ENCODE measurements around the gene OR5AU1.

Gene OR5AU1

DNA sequence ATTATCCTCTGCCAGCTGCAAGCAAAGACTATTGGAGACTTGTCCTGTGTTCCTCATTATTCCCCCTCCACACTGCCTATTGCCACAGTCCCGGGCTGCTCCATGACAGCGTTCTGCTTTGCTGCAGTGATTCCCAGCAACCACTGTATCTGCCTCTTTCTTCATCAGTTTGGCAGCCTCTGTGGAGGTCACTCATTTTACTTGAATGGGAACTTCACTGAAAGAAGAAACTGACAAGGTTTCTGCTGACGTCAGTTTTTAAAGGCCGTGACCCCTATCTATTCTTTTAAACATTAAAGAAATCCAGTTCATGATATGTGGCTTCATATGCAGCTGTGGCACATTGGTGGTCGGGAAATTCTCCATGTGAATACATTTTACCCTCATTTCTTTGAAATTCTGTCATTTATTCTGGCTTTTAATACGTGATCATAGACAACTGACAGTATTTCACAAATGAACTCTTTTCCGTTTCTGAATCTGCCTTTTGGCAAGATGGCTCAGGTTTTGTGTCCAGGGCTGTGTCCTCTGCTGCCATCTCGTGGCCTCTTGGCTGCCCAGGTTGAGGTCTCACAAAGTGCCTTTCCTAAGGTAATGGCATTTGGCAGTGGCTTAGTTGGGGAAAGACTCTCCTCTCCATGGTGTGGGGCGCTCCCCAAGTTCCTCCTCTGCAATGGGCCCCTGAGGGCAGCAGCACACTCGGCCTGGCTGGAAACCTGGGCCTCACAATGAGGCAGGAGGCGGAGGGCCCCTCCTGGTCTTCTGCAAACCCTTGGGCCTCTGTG lies 49.2 kb downstream of the OR5AU1 start:
- TF ChIP-seq, protein P1, sequence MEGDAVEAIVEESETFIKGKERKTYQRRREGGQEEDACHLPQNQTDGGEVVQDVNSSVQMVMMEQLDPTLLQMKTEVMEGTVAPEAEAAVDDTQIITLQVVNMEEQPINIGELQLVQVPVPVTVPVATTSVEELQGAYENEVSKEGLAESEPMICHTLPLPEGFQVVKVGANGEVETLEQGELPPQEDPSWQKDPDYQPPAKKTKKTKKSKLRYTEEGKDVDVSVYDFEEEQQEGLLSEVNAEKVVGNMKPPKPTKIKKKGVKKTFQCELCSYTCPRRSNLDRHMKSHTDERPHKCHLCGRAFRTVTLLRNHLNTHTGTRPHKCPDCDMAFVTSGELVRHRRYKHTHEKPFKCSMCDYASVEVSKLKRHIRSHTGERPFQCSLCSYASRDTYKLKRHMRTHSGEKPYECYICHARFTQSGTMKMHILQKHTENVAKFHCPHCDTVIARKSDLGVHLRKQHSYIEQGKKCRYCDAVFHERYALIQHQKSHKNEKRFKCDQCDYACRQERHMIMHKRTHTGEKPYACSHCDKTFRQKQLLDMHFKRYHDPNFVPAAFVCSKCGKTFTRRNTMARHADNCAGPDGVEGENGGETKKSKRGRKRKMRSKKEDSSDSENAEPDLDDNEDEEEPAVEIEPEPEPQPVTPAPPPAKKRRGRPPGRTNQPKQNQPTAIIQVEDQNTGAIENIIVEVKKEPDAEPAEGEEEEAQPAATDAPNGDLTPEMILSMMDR (conservative IDR thresholded peaks at IDR 0.05; ENCODE audit: low read depth, low read length): peak; percentile 99
- no peak for DNase-seq (ENCODE audit: low read depth)
- H3K4me3 ChIP-seq (ENCODE audit: low read length): peak overlapping the region; percentile 7

DNA sequence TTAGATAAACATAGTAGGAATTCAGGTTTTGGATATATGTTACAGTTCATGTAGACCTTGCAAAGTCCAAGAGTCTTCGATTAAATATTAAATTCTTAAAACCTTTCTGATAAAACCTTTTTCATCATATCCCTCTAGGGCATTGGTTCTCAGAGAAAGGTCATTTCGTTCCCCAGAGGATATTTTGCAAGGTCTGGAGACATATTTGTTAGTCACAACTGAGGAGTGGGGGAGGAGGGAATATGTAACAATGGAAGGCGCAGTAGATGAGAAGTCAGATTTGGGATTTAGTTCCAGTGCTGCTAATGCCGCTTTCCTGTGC lies 49.7 kb downstream of the OR5AU1 start:
- H3K4me3 ChIP-seq (ENCODE audit: low read length): peak overlapping the region; percentile 7
- DNase-seq (ENCODE audit: low read depth): no peak
- TF ChIP-seq, protein P1 (conservative IDR thresholded peaks at IDR 0.05; ENCODE audit: low read depth, low read length): no peak

DNA sequence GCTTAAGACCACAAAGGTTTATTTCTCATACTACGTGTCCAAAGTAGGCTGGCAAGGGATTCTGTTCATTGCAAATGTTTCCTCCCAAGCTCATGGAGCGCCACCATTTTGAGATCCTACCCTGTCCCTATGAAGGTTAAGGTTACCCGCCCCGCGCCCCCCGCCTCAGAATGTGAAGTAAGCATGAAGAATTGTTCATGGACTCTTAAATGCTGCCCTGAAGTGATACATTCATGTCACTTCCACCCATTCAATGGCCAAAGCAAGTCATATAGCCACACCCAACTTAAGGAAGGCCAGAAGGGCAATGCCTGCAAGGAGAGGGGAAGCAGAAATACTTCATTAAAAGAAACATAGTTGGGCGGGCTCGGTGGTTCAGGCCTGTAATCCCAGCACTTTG lies 50.8 kb downstream of the OR5AU1 start:
- no peak overlapping the region for H3K4me3 ChIP-seq (ENCODE audit: low read length)
- TF ChIP-seq, protein P1 (conservative IDR thresholded peaks at IDR 0.05; ENCODE audit: low read depth, low read length): no peak
- no peak for DNase-seq (ENCODE audit: low read depth)
